ENCODE results near the gene STX4. TPM values are rescaled to one million over a fixed set of nuclear protein-coding genes. Genes with fewer than 3 reads are reported as not detected.

Gene STX4
- total and polyA plus RNA-seq, 3 experiments from 2014 or later: 34.5 to 55.0 (median 53.0) TPM

Other genes starting within 250 kb of the STX4 start
- gene ZNF629, start 246.4 kb upstream of the STX4 start, total RNA-seq: 1 to 10 TPM; 5.6 to 5.7 TPM
- 1.1 TPM for gene ZNF629, start 246.4 kb upstream of the STX4 start, polyA plus RNA-seq
- gene BCL7C, start 139.5 kb upstream of the STX4 start, total RNA-seq: 10 to 100 TPM; 31.7 to 35.0 TPM
- 52.3 TPM for gene BCL7C, start 139.5 kb upstream of the STX4 start, polyA plus RNA-seq
- gene CTF1, start 136.9 kb upstream of the STX4 start, total RNA-seq: under 1 TPM in 1 of 2 experiments, not detected in 1; 0.33 TPM
- gene CTF1, start 136.9 kb upstream of the STX4 start, polyA plus RNA-seq: not detected
- gene FBXL19, start 110.0 kb upstream of the STX4 start, total RNA-seq: 10 to 100 TPM; 28.7 to 29.2 TPM
- gene FBXL19, start 110.0 kb upstream of the STX4 start, polyA plus RNA-seq: 0.25 TPM
- gene ORAI3, start 84.5 kb upstream of the STX4 start, total RNA-seq: 1 to 10 TPM; 8.5 to 8.8 TPM
- gene ORAI3, start 84.5 kb upstream of the STX4 start, polyA plus RNA-seq: 25.8 TPM
- 10 to 100 TPM; 24.7 to 28.8 TPM for gene SETD1A, start 75.8 kb upstream of the STX4 start, total RNA-seq
- gene SETD1A, start 75.8 kb upstream of the STX4 start, polyA plus RNA-seq: 2.6 TPM
- gene HSD3B7, start 48.4 kb upstream of the STX4 start, total RNA-seq: 1 to 10 TPM; 1.6 to 2.1 TPM
- gene HSD3B7, start 48.4 kb upstream of the STX4 start, polyA plus RNA-seq: not detected
- gene STX1B, start 22.9 kb upstream of the STX4 start, total RNA-seq: under 1 TPM; 0.40 to 0.79 TPM
- gene STX1B, start 22.9 kb upstream of the STX4 start, polyA plus RNA-seq: 0.03 TPM
- gene ZNF668, start 40.7 kb downstream of the STX4 start, total RNA-seq: 10 to 100 TPM; 15.9 to 20.5 TPM
- gene ZNF668, start 40.7 kb downstream of the STX4 start, polyA plus RNA-seq: 8.7 TPM
- gene ZNF646, start 40.9 kb downstream of the STX4 start, total RNA-seq: 10 to 100 TPM; 23.4 to 25.9 TPM
- gene ZNF646, start 40.9 kb downstream of the STX4 start, polyA plus RNA-seq: 9.3 TPM
- 1 to 10 TPM; 3.3 to 4.6 TPM for gene PRSS53, start 55.4 kb downstream of the STX4 start, total RNA-seq
- 0.59 TPM for gene PRSS53, start 55.4 kb downstream of the STX4 start, polyA plus RNA-seq
- gene VKORC1, start 61.2 kb downstream of the STX4 start, total RNA-seq: 10 to 100 TPM; 66.0 to 74.3 TPM
- gene VKORC1, start 61.2 kb downstream of the STX4 start, polyA plus RNA-seq: 124 TPM
- 10 to 100 TPM; 40.0 to 42.5 TPM for gene BCKDK, start 74.8 kb downstream of the STX4 start, total RNA-seq
- gene BCKDK, start 74.8 kb downstream of the STX4 start, polyA plus RNA-seq: 29.4 TPM
- 10 to 100 TPM; 56.1 to 58.6 TPM for gene KAT8, start 84.1 kb downstream of the STX4 start, total RNA-seq
- gene KAT8, start 84.1 kb downstream of the STX4 start, polyA plus RNA-seq: 67.3 TPM
- gene PRSS8, start 102.2 kb downstream of the STX4 start, total RNA-seq: not detected
- not detected for gene PRSS8, start 102.2 kb downstream of the STX4 start, polyA plus RNA-seq
- gene PRSS36, start 116.5 kb downstream of the STX4 start, total RNA-seq: under 1 TPM; 0.44 to 0.61 TPM
- 3.1 TPM for gene PRSS36, start 116.5 kb downstream of the STX4 start, polyA plus RNA-seq
- gene FUS, start 146.6 kb downstream of the STX4 start, total RNA-seq: 100 to 1,000 TPM; 621 to 671 TPM
- 163 TPM for gene FUS, start 146.6 kb downstream of the STX4 start, polyA plus RNA-seq
- 1 to 10 TPM; 4.5 to 5.9 TPM for gene PYCARD, start 169.2 kb downstream of the STX4 start, total RNA-seq
- 77.8 TPM for gene PYCARD, start 169.2 kb downstream of the STX4 start, polyA plus RNA-seq
- not detected for gene TRIM72, start 180.6 kb downstream of the STX4 start, total RNA-seq
- not detected for gene TRIM72, start 180.6 kb downstream of the STX4 start, polyA plus RNA-seq
- gene PYDC1, start 183.6 kb downstream of the STX4 start, total RNA-seq: not detected
- not detected for gene PYDC1, start 183.6 kb downstream of the STX4 start, polyA plus RNA-seq
- gene ITGAM, start 226.4 kb downstream of the STX4 start, total RNA-seq: 1 to 10 TPM; 1.7 to 1.8 TPM
- 23.3 TPM for gene ITGAM, start 226.4 kb downstream of the STX4 start, polyA plus RNA-seq

Data from CD8-positive, alpha-beta memory T cell (primary cell).